SK-N-DZ (cell line): ENCODE data around the gene EXT2.
A peak's percentile ranks its signal among the peaks of the same experiment; 100 is the strongest.

Experiments used
- DNase-seq: peaks from one replicate; pipeline ENCODE4 v3.0.0-alpha.2; 2015; ENCODE audit warnings: low spot score

Gene EXT2

DNA sequence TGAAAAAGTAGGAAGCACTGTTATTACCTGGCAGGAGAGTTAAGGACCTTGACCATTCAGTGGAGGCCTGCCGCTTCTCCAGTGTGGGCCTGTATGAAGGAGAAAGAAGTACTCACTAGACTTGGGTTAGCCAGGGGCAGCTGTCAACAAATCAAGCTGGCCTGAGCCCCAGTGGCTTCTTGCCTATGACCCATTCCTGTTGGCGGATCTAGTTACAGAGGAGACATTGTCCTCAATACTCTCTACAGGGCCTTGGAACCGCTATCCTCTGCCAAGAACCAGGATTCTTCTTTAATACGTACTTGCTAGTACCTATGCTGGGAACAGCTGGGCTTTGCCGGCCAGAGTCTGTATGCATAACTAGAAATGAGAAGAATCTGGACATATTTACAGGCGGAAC lies 146.4 kb downstream of the EXT2 start:
- DNase-seq = no peak

DNA sequence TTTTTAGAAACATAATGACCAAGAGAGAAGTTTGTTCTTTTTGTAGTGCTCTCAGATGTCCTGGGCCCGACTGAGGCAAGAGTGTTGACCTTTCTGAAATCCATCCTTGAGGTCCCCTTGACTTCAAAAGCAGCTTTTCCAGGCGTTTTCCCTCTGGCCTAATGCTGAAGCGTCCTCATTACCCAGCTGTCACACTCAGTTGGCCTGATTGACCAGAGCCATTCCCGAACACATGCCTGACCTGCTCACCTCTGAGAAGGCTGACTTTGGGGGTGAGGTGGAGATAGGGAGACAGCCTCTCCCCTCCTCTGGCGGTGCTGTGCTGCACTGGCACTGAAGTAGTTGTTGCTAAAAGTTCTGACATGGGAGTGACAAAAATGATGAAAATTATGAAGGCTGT lies 147.6 kb downstream of the EXT2 start:
- no peak for DNase-seq

DNA sequence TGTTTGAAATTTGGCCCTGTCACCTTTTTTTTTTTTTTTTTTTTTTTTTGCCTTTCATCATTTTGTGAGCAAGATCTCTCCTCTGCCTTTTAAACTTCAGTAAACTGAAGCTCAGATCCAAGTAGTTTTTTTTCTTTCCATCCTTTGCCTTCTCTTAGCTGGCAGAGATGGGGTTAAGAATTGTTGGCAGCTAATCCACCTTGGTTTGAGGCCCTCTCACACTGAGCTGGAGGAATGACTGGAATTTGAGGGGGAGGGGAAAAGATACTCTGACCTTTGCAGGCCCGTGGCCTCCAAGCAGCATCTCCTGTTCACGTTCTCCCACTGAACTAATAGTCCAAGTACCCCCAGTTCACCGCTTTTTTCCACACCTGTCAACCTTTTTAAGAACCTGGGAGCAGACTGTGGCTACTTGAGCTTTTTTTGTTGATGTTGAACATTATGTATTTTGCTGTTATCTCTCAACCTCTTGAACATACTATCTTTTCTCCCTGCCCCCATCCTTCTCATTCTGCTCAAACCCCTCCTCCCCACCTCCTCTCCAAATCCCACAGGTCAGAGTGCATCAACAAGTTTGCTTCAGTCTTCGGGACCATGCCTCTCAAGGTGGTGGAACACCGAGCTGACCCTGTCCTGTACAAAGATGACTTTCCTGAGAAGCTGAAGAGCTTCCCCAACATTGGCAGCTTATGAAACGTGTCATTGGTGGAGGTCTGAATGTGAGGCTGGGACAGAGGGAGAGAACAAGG lies 148.3 kb downstream of the EXT2 start:
- no peak for DNase-seq

DNA sequence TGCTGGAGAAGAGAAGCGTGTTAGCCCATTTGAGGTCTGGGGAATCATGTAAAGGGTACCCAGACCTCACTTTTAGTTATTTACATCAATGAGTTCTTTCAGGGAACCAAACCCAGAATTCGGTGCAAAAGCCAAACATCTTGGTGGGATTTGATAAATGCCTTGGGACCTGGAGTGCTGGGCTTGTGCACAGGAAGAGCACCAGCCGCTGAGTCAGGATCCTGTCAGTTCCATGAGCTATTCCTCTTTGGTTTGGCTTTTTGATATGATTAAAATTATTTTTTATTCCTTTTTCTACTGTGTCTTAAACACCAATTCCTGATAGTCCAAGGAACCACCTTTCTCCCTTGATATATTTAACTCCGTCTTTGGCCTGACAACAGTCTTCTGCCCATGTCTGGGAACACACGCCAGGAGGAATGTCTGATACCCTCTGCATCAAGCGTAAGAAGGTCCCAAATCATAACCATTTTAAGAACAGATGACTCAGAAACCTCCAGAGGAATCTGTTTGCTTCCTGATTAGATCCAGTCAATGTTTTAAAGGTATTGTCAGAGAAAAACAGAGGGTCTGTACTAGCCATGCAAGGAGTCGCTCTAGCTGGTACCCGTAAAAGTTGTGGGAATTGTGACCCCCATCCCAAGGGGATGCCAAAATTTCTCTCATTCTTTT lies 149.3 kb downstream of the EXT2 start:
- no peak for DNase-seq

DNA sequence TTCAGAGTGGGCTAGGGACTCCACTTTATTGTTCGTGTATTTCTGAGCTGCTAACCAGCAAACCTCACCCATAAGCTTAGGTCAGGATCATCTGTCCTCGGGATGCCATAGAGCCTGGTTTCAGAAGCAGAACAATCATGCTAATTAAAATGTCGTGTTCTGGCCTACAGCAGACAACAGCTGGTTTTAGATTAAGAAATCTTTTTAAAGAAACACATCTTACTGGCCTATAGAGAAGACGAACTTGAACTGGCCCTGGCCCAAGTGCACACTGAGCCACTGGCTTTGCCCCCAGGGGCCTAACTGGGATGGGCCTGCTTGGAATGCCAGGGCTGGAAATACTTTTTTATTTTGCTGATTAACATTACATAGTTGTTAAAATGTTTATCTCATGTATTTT lies 151.2 kb downstream of the EXT2 start:
- no peak for DNase-seq

DNA sequence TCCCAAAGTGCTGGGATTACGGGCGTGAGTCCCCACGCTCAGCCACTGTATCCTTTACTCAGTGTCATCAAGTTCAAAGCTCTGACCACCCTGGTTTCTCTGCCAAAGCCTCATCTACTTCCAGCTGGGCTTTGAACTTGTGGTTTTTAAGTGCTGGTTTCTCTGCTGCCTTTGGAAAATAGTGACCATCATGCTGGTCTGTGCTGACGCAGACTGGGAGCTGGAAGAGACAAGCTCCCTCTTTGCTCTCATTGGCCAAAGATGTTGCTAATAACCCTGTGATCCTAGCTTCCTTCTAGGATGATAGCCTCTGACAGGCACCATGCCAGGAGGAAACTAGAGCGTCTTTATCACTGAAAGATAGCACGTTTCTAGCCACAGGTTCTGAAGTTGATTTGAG lies 152.0 kb downstream of the EXT2 start:
- no peak for DNase-seq

DNA sequence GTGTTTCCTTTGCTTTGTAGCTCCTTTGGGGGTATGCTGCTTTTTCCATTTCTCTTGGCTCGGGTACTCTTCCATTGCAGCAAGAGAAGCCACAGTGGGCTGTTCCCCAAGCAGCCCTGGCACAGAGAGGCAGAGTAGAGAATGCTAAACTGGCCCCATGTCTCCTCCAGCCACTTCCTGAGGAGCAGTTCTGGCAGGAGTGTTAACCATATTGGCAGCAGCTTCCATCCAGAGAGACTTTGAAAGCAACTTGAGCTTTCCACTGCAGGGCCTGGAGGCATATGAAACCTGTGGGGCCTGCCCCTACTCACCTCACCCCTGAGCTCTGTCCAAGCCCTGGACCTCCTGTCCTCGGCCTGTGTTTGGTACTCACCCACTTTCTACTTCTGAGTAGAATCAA lies 152.6 kb downstream of the EXT2 start:
- no peak for DNase-seq

DNA sequence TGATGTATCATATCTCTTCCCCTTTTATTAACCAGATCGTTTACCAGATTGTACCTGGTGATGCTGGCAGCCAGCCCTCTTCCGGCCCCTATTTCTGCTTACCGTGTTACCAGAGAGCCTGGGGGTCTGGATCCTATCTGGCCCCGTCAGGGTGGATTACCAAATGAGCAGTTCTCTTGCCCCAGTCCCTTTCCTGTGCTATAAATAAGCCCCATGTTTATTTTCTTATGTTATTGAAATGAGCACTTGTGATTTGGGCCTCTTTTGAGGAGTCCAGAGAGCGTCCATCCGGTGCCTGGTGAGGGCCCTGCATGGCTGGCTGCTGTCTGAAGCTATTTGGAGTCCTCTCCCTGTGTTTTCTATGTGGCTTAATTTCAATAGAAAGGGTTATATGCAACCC lies 154.9 kb downstream of the EXT2 start:
- DNase-seq = no peak

DNA sequence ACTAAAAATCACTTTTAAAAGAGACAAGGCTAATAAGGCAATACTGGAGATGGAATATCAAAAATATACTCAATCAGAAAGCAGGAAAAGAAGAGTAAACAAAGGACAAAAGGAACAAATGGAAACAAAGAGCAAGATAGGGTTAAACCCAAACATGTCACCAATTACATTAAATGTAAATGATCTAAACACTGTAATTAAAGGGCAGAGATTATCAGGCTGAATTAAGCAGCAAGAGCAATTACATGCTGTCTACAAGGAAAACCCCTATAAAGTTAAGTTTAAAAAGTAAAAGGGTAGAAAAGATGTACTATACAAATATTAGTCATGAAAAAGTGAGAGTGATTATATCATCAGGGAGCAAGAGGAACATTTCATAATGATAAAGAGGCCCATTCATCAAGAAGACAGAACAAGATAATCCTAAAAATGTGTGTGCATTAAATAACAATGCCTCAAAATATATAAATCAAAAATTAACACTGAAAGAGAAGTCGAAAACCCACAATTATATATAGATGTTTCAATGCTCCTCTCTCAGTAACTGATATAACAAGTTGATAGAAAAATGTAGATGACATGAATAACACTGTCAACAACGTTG lies 157.6 kb downstream of the EXT2 start:
- no peak for DNase-seq

DNA sequence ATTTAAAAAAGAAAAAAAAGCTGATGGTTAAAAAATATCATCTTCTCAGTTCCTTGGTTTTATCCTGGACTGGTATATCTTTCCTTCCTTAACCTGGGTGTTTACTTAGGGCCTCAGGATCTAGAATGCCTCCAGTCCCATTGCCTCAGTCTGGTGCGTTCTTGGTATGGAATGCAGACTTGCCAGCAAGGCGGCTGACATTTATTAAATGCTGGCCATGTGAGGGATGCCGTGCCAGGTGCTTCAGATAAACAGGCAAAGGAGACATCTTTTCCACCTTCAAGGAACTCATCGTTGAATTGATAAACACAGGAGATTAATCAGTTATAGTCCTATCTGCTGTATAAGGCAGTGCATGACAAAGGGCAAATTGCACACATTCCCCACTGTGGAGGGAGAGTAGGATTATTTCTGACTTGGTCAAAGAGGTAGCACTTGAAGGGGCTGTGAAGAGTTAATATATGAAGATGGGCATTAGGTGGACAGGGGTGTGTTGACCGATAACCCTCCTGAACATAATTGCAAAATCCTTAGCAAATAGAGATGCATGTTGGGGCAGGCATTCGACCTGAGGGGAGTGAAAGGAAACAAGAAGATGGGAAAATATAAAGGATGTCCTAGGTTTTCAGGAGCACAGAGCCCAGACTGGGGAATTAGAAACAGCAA lies 160.1 kb downstream of the EXT2 start:
- no peak for DNase-seq

DNA sequence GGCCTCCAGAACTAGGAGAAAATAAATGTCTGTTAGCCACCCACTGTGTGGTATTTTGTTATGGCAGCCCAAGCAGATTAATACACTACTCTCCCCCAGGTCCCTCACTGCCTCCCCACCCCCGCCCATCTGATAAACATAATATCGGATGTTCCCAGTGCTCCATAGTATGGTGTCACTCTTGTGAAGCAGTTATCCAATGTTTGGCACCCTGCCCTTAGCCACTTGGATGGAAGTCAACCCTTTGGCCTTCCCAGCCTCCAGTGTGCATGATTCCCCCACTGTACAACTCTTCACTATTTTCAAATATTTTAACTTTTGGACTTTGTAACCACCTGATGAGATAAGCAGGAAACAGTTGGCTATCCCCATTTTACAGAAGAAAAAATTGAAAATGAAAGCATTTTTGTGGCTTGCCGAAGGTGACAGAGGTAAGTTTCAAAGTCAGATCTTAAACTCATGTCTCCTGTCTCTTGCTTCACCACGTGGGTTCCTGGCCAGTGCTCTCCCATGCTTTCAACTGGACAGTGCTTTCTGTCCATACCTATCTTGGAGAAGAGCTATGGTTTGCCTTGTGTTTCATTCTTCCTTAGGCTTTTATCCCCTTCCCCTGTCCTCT lies 161.3 kb downstream of the EXT2 start:
- DNase-seq = no peak

DNA sequence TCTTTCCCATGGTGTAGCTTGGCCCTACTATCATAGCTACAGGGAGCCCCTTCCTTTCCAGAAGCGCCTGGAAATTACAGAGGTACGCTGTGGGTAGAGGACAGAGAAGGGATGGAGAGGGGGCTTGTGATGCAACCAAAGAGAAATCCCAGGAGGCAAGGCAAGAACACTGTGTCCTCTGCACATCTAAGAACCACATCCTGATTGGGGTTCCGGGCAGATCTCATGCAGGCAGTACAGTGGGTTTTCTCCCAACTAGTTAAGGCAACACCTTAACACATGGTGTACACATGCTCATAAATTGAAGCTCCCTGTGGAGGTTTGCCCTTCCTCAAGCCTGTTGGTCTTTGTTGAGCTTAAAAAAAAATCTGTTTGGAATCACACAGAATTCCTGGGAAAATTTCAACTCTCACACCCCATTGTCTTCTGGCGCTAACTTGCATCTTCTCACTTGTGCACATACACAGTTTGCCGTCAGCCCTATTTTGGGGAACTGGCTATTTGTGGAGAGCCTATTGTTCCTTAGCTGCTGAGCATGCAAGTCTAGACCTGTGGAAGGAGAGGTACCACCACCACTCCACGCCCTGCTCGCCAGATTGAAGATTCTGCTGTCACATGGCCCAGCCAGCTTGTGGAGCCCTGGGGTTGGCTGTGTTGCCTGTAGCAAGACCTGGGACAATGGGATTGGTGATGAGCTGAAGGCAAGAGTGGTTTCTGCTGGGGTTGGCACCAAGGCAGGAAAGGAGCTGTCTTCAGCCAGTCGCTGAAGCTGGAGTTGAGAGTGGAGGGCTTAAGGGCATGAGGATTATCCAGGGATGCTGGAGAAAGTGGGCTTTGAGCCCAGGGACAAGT lies 162.1 kb downstream of the EXT2 start:
- no peak for DNase-seq

DNA sequence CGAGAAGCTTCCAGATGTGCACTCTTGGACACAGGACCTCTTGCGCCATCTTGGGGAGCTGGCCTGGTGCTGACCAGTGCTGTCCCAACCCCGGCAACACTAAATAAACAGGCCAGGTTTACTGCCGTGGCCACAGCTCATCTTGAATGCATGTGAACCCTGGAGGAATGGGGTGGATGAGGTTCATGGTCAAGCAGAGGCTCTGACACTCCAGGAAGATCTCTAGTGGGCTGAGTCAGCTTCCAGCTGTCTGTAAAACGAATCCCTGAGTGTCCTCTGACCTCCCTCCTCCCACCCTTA lies 162.7 kb downstream of the EXT2 start:
- DNase-seq = no peak

DNA sequence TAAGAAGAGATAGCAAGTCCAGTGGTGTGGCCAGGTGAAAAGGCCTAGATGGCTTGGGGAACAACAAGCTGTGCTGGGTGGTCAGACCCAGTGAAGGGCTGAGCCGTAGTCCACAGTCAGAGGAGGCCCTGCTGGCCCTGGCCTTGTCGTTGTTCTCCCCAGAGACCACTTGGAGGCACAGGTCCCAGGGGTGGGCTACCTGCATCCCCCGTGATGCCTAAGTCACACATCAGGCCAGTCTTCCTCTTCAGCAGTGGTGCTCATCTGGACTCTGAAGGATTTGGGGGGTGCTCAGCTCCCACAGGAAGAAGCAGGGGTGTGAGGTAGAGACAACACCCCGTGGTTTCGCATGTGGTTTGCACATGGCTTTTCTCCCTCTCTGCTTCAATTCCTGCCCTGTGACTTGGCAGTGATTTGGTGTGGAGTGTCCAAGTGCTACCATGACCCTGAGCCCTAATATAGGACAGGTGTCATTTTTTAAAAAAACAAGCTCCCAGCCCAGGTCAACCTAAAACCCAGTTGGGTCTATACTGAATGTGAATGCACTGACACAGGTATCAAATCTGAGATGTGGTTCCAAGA lies 163.5 kb downstream of the EXT2 start:
- DNase-seq = no peak

DNA sequence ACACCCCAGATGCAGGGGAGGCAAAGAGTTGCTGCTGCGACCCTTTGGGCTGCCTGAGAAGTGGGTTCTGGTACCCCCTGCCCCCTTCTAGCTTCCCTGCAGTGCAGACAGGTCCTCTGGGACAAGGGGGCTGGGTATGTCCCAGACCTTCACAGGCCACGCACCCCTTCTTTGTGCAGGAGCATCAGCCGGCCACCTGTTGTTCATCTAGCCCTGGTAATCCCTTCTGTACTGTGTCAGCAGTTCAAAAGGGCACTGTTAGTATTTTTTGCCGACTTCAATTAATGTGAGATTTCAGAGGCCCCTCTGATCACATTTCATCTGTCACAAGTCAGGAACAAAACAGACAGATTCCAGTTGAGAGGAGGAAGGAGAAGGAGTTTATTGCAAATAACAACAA lies 164.6 kb downstream of the EXT2 start:
- peak; percentile 20 for DNase-seq

DNA sequence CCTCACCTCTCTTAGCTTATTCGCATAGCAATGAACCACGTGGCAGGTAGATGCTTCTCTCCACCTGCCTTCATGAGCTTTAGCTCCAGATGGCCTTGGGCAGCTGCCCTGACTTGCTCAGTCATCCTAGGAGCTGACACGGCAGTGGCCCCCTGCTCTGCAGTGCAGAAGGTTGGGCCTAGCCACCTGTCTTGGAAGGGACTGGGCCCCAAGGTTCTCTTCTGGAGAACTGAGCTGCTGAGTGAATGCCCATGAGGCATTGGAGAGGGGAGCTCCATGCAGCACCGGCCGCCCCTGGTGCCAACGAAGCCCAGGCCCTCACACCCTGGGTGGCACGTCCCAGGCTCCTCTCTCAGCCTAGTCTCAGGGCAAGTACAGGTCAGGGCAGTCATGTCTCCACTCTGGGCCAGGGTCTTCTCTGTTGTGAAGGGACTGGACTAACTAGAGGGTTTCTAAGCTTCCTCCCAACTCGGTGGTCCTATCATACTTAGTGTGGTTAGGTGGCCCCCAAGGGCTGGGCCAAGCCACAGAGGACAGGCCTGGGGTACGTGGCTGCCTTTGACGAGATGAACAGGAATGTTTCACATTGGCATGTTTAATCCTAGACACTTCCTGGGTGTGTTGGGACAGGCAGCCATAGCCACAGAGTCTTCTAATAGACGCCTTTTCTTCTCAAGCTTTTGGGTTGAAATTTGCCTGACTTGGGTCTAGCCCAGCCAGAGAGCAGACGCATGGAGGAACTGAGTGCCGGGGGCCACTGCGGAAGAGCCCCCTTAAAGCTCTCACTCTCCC lies 166.5 kb downstream of the EXT2 start:
- no peak for DNase-seq

DNA sequence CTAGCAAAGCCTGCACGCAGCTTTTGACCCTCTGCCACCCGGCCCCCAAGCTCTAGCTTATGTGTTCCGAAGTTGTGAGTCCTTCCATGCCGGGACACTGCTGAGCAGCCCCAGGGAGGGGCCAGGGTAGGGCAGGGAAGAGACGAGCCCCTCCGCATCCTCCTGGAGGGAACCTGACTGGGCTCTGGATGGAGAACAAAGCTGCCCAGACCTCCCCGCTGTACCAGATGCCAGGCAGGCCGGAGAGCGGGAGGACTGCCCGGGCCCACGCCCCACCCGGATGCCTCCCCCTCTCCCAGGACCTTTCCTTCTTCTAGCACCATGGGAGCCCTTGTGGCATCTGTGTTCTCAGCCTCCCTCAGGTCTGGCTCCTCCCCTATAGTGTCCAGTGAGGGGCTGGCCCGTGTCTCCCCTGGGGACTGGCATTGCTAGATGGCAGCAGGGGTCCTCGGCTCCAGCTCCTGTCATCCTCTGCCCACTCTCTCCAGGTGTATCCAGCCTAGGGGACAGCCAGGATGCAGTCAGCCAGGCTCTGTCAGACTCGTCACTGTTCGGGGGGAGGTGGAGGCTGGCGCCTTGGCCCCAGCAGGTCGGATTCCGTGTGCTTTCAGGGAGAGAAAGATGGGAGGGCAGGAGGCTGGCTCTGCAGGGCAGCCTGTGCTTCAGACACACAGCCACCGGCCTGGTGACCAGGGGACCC lies 168.4 kb downstream of the EXT2 start:
- DNase-seq = no peak

DNA sequence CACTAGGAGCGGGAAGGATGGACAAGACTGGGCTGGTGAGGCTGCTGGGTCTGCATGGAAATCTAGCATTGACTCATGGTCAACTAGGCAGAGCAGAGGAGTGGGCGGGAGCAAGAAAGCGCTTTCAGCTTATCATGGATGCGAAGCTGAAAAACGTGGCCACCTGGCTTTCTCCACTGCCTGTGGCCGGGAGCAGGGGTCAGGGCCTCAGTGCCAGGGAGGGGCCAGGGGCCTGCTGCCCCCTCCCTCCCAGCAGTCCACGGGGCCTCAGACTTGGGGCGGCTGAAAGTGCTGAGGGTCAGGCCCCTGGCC lies 168.9 kb downstream of the EXT2 start:
- no peak for DNase-seq

DNA sequence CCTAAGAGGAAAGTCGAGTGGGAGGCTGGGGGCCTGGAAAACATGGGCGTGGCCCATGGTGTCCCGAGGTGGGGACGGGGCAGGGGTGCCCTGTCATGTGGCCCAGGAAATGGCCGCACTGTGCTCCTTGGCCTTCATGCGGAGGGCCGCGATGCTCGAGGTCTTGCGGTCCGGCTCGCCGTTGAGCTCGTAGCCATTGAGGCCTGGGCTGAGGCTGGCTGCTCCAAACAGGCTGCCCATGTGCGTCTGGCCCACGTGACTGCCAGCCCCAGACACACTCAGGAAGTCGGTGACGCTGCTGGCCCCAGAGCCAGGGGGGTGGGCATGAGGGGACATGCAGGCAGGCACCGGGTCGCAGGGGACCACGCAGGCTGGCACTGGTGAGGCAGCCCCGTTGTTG lies 169.3 kb downstream of the EXT2 start:
- no peak for DNase-seq
